Muscle of arm (tissue), 14 donors: ENCODE data around the gene MCRIP1. TPM values are rescaled to one million over a fixed set of nuclear protein-coding genes. Genes with fewer than 3 reads are reported as not detected.

Experiments
- DNase-seq: peaks from one replicate; pipeline ENCODE4 v3.0.0-alpha.2; 2013
- long read RNA-seq, 11 donors: transcript quantifications; one replicate each; lab custom pipeline, GENCODE V29; 2026
- polyA plus RNA-seq, 12 donors: library from polyadenylated mRNA; unstranded; fragments of 120-200 nt; gene quantifications; one replicate each; pipeline ENCODE4 v1.2.1, GENCODE V29; 2013; ENCODE audit not compliant: insufficient read length in 12 of 12

The MCRIP1 gene, protein sequence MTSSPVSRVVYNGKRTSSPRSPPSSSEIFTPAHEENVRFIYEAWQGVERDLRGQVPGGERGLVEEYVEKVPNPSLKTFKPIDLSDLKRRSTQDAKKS
- 100 to 1,000 TPM in 3 of 12 donors, 10 to 100 TPM in 8, not detected in 1; 73.5 to 264 (median 95.5) TPM for polyA plus RNA-seq
- long read RNA-seq, donor 1, transcript MCRIP1-203 (6 exons, 925 nt), result minor isoform, 7 of 57 reads
- long read RNA-seq, donor 1, transcript MCRIP1-201 (5 exons, 1,209 nt), result major isoform, 33 of 57 reads
- long read RNA-seq, donor 1, partial matches to known transcripts, result 5 of 57 reads
- long read RNA-seq, donor 1, other reads (novel, unspliced or antisense), result 0 of 57 reads
- long read RNA-seq, donor 2, transcript MCRIP1-207 (4 exons, 2,775 nt), result minor isoform, 6 of 53 reads
- long read RNA-seq, donor 2, transcript MCRIP1-203 (6 exons, 925 nt), result minor isoform, 8 of 53 reads
- long read RNA-seq, donor 2, transcript MCRIP1-201 (5 exons, 1,209 nt), result major isoform, 28 of 53 reads
- long read RNA-seq, donor 2, partial matches to known transcripts, result 5 of 53 reads
- long read RNA-seq, donor 2, other reads (novel, unspliced or antisense), result 0 of 53 reads
- long read RNA-seq, donor 3, transcript MCRIP1-203 (6 exons, 925 nt), result minor isoform, 8 of 51 reads
- long read RNA-seq, donor 3, transcript MCRIP1-207 (4 exons, 2,775 nt), result minor isoform, 6 of 51 reads
- long read RNA-seq, donor 3, transcript MCRIP1-201 (5 exons, 1,209 nt), result major isoform, 25 of 51 reads
- long read RNA-seq, donor 3, partial matches to known transcripts, result 5 of 51 reads
- long read RNA-seq, donor 3, other reads (novel, unspliced or antisense), result 0 of 51 reads
- long read RNA-seq, donor 4, transcript MCRIP1-201 (5 exons, 1,209 nt), result major isoform, 16 of 25 reads
- long read RNA-seq, donor 4, transcript MCRIP1-203 (6 exons, 925 nt), result minor isoform, 5 of 25 reads
- long read RNA-seq, donor 4, partial matches to known transcripts, result 0 of 25 reads
- long read RNA-seq, donor 4, other reads (novel, unspliced or antisense), result 0 of 25 reads
- long read RNA-seq, donor 5, transcript MCRIP1-203 (6 exons, 925 nt), result minor isoform, 21 of 109 reads
- long read RNA-seq, donor 5, transcript MCRIP1-201 (5 exons, 1,209 nt), result major isoform, 56 of 109 reads
- long read RNA-seq, donor 5, transcript MCRIP1-207 (4 exons, 2,775 nt), result minor isoform, 12 of 109 reads
- long read RNA-seq, donor 5, partial matches to known transcripts, result 8 of 109 reads
- long read RNA-seq, donor 5, other reads (novel, unspliced or antisense), result 0 of 109 reads
- long read RNA-seq, donor 6, transcript MCRIP1-201 (5 exons, 1,209 nt), result major isoform, 26 of 47 reads
- long read RNA-seq, donor 6, transcript MCRIP1-203 (6 exons, 925 nt), result minor isoform, 9 of 47 reads
- long read RNA-seq, donor 6, partial matches to known transcripts, result 0 of 47 reads
- long read RNA-seq, donor 6, other reads (novel, unspliced or antisense), result 0 of 47 reads
- long read RNA-seq, donor 7, transcript MCRIP1-203 (6 exons, 925 nt), result minor isoform, 6 of 36 reads
- long read RNA-seq, donor 7, transcript MCRIP1-201 (5 exons, 1,209 nt), result major isoform, 21 of 36 reads
- long read RNA-seq, donor 7, partial matches to known transcripts, result 0 of 36 reads
- long read RNA-seq, donor 7, other reads (novel, unspliced or antisense), result 0 of 36 reads
- long read RNA-seq, donor 8, transcript MCRIP1-210 (4 exons, 577 nt), result minor isoform, 5 of 87 reads
- long read RNA-seq, donor 8, transcript MCRIP1-207 (4 exons, 2,775 nt), result minor isoform, 8 of 87 reads
- long read RNA-seq, donor 8, transcript MCRIP1-203 (6 exons, 925 nt), result minor isoform, 12 of 87 reads
- long read RNA-seq, donor 8, transcript MCRIP1-201 (5 exons, 1,209 nt), result major isoform, 54 of 87 reads
- long read RNA-seq, donor 8, partial matches to known transcripts, result 0 of 87 reads
- long read RNA-seq, donor 8, other reads (novel, unspliced or antisense), result 0 of 87 reads
- long read RNA-seq, donor 9, transcript MCRIP1-201 (5 exons, 1,209 nt), result major isoform, 38 of 62 reads
- long read RNA-seq, donor 9, transcript MCRIP1-207 (4 exons, 2,775 nt), result minor isoform, 8 of 62 reads
- long read RNA-seq, donor 9, transcript MCRIP1-203 (6 exons, 925 nt), result minor isoform, 6 of 62 reads
- long read RNA-seq, donor 9, partial matches to known transcripts, result 5 of 62 reads
- long read RNA-seq, donor 9, other reads (novel, unspliced or antisense), result 0 of 62 reads
- long read RNA-seq, donor 10, transcript MCRIP1-203 (6 exons, 925 nt), result minor isoform, 7 of 68 reads
- long read RNA-seq, donor 10, transcript MCRIP1-201 (5 exons, 1,209 nt), result major isoform, 45 of 68 reads
- long read RNA-seq, donor 10, transcript MCRIP1-211 (3 exons, 751 nt), result minor isoform, 7 of 68 reads
- long read RNA-seq, donor 10, transcript MCRIP1-207 (4 exons, 2,775 nt), result minor isoform, 8 of 68 reads
- long read RNA-seq, donor 10, partial matches to known transcripts, result 0 of 68 reads
- long read RNA-seq, donor 10, other reads (novel, unspliced or antisense), result 0 of 68 reads
- long read RNA-seq, donor 11, transcript MCRIP1-203 (6 exons, 925 nt), result minor isoform, 11 of 67 reads
- long read RNA-seq, donor 11, transcript MCRIP1-201 (5 exons, 1,209 nt), result major isoform, 31 of 67 reads
- long read RNA-seq, donor 11, transcript MCRIP1-210 (4 exons, 577 nt), result minor isoform, 6 of 67 reads
- long read RNA-seq, donor 11, transcript MCRIP1-207 (4 exons, 2,775 nt), result minor isoform, 8 of 67 reads
- long read RNA-seq, donor 11, partial matches to known transcripts, result 7 of 67 reads
- long read RNA-seq, donor 11, other reads (novel, unspliced or antisense), result 0 of 67 reads

DNA sequence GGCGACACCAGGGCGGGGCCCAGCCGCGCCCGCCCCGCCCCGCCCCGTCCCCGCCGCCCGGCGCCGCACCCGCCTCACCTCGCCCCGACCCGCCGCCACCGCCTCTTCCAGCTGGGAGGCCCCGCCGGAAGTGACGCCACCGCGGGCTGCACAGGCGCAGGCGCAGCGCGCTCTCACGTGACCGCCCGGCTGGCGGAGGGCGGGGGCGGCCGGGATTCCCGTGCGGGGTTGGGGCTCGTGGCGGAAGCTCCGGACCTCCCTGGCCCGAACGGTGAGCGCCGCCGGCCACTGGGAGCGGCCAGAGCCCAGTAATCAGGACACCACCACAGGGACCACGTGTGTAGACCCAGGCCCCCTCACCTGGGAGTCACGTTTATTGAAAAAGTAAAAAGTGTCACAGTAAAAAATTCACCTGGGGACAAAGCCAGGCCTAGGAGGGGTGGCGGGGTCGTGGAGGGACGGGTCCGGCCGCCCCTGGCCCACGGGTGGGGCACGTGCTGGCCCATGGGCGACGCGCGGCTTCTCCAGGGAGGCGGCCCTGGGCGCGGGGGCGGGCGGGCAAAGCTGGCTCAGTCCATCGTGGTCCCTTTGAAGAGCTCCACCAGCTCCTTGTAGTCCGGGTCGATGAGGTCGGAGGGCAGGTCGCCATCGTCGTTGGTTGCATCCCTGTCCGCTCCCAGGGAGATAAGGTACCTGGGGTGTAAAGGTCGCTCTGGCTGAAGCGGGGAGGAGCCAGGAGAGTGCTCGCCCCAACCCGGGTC, at the start of gene MCRIP1:
Gene MCRIP1, minus strand, starts transcription at position 132 of the 761 bp plus-strand sequence. CDS start 8,785 bp downstream, outside the sequence.
- DNase-seq, result peak; percentile 94

DNA sequence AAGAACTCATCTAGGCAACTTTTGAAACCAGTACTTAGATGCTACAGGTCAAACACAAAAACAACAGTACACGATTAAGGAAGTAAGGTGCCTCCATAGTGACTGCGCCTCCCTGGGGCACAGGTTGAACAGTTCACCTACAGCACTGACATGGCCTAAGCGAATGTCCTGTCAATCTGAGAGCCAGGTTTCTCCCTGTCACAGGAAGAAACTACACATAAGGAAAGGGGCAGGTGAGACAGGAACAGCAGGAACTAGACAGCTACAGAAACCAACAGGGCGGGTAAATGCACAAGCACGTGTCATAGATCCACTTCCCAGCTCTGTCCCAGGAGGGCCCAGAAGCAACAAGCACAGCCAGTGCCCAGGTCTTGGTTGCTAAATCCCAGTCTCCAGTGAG, 46.0 kb upstream of the MCRIP1 start:
- DNase-seq, result no peak

DNA sequence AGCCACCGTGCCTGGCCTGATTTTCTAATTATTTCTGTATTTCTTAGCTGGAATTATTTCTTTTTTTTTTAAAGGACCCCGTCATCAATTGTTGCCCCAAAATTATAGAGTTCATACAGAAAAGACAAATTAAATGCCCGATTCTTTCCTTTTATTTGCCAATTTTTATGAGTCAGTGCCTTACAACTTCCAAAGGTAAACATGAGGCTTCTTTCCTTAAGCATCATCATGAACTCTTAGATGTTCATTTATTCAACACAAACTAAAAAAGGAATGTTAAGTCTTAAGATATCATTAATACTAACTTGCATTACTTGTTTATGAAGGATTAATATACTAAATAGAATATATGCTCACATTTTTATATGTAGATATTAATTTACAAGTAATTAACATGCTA, 45.2 kb upstream of the MCRIP1 start:
- DNase-seq, result no peak

DNA sequence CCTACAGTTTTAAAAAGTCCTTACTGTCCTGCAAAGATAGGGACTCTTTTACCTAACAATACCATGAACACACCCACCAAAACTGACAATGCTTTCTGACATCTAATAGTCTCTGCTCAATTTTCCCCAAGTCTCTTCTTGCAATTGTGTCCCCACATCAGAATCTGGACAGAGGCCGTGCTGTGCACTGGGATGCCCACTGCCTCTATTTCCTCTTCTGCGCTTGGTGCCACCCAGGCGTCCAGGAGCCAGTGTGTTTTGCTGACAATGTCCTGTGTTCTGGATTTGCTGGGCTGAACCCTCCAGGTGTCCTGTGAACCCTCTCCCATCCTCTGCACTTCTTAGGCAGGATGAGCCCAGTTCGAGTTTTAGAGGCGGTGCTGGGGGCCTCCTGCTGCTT, 44.5 kb upstream of the MCRIP1 start:
- no peak for DNase-seq

DNA sequence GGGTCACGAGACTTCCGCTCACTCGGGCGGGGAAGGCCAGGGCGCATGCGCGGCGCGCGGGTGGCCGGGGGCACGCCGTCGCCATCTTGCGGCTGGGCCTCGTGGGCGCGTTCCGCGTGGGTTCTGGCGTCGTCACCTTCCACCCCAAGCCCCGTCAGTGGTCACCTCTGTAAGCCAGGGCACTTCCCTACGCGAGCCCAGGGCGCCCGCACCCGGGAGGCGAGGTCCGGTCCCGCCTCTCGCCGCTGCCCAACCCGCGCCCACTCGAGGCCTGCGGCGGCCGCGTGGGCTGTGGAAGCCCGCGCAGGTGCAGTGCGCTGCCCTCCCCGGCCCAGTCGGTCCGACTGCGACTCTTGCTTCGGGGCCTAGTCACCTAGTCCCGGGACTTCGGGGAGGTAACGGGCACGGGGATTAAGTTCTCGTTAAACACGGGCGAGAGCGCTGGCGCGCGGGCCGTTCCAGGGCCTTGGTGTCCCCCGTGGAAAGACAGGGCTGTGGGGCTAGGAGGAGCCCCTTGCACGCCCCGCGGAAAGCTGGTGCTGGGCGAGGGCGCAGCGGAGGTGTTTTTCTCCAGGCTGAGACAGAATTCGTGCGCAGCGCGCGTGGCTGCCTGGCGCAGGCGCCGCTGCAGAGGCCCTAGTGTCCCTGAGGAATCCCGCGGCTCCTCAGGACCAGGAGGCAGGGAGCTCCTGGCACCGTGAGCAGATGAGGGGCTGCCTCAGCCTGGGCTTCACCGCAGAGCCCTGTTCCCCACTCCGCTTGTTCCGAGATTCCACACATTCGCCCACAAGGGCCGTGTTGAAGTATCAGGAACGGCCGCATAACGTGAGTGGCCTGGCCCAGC, 38.5 kb upstream of the MCRIP1 start:
- peak; percentile 92 for DNase-seq

DNA sequence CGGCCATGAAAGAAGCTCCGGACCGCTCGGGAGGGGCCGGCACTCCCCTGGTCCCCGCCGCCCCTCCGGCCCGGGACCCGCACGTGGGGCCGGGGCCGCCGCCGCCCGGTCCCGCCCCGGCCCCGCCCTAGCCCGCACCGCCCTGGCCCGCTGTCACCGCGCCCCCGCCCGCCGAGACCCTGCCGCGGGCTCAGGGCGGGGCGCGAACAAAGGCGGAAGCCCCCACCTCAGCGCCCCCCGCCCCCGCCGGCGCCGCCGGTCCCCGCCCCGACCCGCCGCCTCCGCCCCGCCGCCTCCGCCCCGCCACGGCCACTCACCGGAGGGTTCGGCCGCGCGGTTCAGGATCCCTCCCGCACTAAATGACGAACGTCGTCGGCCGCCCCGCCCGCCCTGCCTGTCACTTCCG, 37.9 kb upstream of the MCRIP1 start, which contains the start of gene ARHGDIA:
Gene ARHGDIA, minus strand, starts transcription at position 357 of the 406 bp plus-strand sequence. CDS start 1,407 bp downstream, outside the sequence.
- DNase-seq, result no peak

DNA sequence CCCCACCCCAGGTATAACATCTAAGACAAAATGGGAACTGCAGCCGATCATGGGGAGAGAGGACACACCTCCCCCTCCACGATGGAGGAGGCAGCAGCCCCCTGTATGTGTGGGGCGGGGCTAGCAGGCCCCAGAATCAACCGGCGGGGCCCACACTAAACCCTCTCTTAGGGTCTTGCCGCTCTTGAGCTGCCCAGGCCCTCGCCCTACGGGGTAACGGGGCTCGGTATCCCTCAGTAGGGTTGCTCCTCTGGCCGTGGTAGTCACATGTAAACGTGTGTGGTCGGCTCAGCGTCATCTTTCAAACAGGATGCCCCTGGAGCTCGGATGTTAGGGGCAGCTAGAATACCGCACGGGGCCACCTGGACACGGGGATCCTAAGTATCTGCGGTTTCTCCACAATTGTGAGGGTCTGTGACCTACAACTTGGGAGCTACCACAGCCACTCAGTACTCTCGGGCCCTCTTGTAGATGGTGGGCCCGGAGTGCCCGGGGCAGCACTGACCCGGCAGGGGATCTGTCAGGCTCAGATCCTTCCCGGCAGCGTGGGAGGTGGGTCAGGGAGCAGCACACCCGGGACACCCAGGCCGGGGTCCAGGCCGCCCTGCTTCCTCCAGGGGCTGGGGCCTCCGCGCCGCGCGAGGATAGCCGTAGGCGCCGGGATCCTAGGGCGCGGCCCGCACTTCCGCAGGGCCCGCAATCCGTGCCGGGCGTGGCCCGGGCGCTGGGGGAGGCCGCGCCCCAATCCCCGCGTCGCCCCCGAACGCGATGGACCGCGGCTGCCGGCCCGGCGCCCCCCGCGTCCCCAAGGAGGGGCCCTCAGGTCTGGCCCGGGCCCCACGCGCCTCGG, 37.3 kb upstream of the MCRIP1 start:
- DNase-seq, result no peak

DNA sequence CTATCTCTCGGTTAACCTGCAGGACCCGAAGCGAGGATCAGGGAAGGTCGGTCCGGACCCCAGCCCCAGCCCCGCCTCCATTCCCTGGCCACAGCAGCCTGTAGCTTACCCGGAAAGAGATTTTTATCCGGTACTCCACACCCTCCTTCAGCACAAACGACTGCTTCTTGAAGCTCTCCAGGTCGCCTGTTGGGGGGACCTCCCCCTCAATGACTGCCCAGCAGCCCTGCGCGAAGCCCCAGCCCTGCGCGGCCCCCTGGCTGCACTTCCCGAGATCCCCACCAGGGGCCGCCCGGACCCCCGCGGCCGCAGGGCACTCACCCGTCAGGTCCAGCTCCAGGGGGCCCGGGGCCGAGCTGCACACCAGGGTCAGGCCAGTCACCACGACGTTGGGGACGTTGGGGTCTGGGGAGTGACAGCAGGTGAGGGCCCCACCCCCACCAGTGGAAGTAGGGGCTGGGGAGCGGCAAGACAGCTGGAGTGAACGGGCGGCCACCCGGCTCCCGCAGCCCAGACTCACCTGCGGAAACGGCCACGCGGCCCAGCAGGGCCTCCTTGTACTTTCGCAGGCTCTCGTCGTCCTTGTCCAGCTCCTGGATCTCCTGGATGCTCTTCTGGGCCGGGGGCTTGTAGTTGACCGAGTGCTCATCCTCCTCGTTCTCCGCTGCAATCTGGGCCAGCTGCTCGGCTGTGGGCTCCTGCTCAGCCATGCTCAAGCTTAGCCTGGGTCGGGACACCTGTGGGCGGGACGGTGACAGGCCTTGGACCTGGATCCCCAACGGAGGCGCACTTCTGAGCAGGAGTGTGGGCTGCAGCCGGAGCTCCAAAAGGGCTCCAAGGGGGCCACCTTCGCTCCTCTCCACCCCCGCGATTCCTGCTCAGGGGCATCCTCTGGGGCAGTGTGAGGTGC, 36.4 kb upstream of the MCRIP1 start:
- no peak for DNase-seq

DNA sequence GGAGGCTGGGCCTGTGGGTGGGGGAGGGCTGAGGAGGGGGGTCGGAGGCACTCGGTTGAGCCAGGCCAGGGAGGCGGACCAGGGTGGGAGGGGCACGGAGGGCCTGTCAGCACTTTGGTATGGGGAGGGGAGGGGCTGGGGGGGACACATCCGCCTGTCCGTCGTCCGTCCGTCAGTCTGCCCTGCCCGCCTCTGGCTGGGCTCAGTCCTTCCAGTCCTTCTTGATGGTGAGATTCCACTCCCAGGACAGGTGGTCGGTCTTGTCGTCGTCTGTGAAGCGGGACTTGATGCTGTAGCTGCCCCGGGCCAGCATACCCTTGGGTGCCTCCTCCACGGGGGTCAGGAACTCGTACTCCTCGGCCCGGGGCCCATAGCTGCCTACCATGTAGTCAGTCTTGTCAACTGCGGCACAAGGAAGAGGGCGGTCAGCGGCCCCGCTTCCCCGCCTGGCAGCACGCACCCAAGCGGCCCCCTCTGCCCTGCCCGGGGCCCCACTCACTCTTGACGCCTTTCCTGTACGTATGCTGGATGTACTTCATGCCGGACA, 35.7 kb upstream of the MCRIP1 start:
- no peak for DNase-seq

DNA sequence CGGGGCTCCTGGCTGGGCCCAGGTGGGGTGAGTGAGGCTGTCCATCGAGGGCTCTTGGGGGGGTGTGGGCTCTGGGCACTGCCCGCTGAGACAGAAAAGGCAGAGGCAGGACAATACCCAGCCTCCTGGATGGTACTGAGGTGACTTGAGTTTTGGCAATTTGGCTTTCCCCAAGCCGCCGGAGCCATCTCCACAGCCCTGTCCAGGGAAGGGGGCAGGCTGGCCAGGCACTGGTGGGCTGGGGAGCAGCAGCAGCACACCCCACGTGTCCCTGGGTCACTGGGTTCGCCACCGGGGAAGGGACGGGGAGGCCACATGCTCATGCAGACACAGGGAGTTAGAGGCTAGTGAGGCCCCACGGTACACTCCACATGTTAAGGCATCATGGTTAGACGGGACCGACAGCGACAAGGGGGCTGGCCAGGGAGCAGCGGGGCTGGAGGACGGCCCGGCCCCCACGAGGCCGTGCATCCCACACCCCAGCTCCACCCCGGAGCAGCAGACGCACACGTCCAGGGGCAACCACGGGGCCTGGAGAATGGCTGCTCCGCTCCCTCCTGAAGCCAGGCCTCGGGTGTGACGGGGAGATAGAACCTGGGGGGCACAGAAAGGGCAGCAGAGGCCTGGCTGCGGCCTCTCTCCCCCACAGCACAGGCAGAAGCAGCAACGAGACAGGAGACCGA, 35.0 kb upstream of the MCRIP1 start:
- DNase-seq, result no peak

DNA sequence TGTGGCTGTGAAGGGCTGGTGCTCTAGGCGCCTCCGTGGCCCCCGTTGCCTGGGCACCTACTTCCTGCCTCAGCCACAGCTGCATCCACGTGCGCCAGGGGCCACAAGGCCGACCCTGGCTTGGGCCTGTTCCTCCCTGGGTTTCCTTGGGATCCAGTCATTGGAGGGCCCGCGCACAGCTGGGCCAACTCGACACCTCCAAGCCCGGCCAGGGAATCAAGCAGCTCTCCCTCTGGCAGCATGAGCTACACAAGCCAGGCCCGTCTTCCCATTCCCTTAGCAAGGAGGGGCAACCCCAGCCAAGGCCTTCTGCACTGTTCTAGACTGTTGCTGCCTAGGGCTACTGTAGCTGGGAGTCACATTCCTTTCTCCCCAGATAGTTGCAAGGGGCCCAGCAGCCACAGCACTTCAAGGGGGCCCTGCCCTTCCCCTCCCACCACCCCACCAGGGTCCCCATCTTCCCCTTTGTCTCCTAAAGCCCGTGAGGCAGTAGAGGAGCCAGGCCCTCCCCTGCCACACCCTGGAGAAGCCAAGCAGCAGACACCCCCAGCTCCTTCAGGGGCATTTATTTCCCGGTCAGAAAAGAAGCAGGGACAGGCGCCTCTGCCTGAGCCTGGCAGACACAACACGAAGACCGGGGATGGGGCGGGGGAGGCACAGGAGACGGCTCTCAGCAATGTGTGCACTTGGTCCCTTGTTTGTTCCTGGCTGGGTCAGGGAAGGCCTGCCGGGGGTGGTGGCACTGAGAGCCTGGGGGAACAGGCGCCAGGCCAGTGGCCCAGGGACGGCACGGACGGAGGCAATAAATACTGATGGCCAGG, 34.3 kb upstream of the MCRIP1 start:
- DNase-seq, result no peak

DNA sequence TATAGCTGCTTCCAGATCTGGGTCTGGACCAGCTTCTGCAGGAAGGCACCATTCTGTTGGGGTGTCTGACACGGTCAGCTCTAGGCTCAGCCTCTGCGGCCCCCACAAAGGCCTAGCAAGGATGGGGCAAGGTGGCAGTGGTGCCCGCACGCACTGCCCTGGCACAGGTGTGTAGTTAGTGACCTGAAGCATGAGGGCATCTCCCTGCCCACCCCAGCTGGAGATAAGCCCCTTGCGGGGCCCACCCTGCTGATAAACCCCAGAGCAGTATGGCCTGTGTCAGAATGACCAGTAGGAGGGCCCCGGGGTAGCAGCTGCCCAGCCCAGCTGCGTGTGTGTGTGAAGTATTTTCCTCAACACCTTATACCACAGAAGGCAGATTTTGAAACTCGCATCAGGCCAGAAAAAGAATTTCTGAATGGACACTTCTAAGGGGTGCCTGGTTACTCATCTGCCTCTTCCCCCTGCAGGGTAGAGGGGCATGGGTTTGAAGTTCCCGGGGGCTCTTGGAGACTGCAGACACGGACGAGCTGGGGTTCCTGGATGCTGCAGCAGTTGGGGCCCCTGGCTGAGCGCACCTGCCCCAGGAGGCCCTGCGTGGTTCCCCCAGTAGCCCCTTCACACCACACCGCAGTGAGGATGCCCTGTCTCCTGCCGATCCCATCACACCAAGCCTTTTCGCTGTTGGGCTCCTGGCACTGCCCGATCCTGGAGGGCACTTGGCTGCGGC, 33.5 kb upstream of the MCRIP1 start:
- no peak for DNase-seq
